Forelimb muscle (tissue), 1 donor: ENCODE measurements around the gene CTDSPL. TPM values are rescaled to one million over a fixed set of nuclear protein-coding genes. Genes with fewer than 3 reads are reported as not detected.

Source experiments
- DNase-seq: peaks from one replicate; pipeline ENCODE4 v3.0.0-alpha.2; 2013; ENCODE audit warnings: low read depth
- polyA plus RNA-seq: library from polyadenylated mRNA; unstranded; fragments of 120-200 nt; gene quantifications from one replicate; pipeline ENCODE4 v1.2.1, GENCODE V29; 2013; ENCODE audit not compliant: insufficient read length

The CTDSPL gene
- polyA plus RNA-seq, 1 donor, result 36.3 TPM

DNA sequence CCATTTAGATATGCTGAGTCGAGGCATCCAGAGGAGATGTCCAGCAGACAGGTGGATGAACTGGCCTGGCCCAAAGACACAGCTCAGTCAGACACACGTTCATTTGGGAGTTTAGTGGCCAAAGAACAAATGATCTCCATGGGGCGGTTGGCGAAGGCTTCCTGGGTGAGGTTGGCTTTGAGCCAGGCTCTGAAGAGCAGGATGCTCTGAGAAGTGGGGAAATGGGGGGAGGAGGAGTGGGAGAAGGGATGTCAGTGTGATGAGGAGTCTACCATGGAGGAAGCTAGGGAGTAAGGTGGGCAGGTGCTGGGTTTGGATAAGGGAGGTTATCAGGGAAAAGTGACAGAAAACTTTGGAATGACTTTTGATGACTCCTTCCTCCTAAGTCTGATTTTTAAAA, 81.4 kb downstream of the CTDSPL start:
- DNase-seq, result no peak

DNA sequence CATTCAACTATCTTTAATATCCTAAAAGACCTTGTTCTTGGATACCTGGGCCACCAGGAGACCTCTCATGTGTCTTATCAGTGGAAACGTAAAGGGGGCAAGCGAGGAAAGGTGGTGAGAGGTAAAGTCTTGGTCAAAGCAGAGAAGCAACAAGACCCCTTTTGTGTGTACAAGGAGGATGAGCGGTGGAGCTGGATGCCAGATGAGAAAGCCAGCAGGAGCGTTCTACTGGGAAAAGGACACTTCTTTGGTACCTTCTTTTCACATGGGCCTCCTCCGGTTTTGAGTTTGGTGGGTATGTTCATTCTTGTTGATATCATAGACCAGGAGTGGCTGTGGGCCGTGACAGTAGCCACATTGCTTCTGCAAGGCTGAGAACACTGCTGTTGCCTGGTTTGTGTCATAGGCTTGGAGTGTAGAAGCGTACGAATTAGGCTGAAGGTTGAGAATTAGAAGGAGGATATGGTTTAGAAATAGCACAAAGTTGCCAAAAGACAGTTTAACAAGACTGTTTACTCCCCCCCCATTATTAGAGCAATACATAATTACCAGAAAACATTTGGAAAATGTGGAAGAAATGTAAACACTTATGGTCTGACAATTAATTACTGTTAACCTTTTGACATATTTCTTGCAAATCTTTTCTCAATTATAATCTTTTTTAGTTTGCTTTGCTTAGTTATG, 82.1 kb downstream of the CTDSPL start:
- no peak for DNase-seq

DNA sequence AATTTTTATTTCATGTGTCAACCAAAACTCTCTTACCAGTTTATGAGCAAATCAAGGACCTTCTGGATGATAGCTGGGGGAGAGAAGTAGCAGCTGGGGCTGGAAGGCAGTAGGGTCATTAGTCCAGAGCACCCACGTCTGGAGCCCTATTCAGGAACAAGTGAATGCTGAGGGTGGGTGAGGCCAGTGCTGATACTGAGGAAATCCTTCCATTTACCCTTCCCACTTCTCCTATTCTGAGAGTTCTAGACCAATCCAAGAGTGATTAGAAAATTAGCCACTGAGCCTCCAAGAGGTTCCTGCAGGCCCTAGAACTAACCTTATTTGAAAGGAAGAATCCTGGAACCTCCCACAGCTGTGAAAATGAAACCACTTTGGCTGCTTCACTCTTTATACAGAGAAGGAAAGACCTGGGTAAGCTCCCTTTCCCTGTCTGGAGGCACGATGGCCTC, 82.7 kb downstream of the CTDSPL start:
- no peak for DNase-seq

DNA sequence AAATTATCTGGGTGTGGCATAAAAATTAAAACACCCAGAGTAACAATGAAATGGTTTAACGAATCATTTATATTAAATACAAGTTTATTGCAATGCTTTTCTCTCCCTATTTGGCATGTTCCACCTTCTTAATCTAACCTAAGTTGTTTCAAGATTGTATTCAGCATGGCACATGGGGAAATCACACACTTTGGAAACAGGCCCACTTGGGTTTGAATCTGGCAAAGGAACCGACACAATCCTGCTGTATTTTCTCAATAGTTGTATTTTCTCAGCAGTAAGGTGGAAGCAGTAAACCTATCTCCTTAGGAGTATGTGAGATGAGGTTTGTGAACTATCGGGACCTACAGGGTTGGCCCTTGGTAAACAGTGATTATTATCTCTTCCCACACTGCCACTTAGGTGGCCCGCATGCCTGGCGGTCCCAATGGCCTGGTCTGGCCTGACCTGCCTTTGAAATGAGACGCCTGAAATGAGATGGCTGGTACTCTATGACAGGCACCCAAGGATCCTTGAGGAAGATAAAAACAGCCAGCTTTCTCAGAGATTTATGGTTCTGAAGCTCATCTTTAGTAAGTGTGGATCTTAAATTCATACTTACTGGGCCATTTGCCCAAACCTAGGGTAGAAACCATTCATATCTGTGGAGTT, 83.6 kb downstream of the CTDSPL start:
- DNase-seq, result no peak

DNA sequence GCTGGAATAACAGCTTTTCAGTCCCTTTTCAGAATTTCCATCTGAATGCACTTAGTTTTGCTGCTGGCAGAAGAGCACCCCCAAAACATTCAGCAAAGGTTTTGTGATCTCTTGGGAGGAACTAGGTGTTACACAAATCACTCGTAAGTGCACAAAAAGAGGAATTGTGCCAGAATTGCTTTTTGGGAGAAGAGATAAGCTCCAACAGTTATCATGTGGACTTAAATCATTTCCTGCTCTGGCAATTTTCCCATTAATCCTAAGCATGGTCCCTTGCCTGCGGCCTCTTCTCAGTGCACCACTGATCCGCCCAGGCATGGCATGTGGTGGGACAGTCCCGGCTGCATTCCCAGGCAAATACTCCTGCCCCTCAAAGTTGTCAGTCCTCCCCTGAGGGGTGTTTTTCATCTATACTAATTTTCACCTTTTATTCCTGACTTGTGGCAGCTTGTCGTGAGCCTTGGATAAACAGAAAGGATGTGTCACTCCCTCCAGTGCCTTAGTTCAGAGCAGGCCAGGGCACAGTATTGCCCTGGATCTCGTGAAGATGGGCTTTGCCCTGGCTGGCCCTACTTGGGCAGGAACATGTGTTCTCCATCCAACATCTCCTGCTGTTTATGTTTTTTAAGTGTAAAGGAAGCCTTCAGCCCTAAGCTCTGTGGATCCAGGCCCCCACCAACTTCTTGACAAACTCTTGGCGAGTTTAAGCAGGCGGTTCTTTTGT, 84.3 kb downstream of the CTDSPL start:
- DNase-seq, result no peak

GRCh38 chr3:37946531-37946889, 84.8 kb downstream of the CTDSPL start:
- DNase-seq, result no peak

- no peak for DNase-seq
These were observed 88.2 kb downstream of the CTDSPL start for GRCh38 chr3:37949866-37950265.

DNA sequence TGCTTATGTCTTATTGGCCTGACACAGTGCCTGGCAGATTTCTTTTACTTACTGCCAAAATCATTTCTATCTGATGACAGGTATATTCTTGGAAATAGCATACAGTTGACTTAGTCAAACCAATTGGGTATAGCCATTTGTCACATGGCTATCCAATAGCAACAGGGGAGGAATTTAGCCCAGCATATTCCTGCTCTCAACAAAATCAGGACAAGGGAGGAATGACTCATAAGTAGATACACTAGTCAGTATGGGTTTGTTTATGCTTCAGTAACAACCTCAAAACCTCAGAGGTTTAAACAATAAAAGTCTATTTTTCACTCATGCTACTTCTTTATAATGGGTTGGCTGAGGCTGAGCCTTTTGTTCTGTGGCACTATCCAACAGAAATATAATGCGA, 90.9 kb downstream of the CTDSPL start:
- no peak for DNase-seq

- no peak for DNase-seq
These were observed 91.5 kb downstream of the CTDSPL start for GRCh38 chr3:37953226-37953625.

GRCh38 chr3:37953707-37954394, 92.2 kb downstream of the CTDSPL start:
- no peak for DNase-seq

DNA sequence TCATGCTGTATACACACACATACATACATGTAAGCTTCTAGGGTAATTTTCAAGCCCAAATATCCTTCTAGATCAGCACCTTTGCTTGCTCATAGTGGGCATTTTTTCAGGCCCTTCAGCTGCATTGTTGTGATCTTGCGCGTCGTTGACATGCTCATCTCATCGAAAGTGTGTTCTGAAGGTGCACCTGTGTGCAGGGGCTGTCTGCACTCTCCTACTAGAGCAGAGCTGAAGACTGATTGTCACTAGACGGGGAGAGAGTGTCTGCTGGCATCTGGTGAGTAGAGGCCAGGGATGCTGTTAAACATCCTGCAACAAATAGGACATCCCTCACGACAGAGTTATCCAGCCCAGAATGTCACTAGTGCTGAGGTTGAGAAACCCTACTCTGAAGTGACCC, 93.2 kb downstream of the CTDSPL start:
- no peak for DNase-seq

- no peak for DNase-seq
These were observed 94.4 kb downstream of the CTDSPL start for GRCh38 chr3:37955918-37956707.

DNA sequence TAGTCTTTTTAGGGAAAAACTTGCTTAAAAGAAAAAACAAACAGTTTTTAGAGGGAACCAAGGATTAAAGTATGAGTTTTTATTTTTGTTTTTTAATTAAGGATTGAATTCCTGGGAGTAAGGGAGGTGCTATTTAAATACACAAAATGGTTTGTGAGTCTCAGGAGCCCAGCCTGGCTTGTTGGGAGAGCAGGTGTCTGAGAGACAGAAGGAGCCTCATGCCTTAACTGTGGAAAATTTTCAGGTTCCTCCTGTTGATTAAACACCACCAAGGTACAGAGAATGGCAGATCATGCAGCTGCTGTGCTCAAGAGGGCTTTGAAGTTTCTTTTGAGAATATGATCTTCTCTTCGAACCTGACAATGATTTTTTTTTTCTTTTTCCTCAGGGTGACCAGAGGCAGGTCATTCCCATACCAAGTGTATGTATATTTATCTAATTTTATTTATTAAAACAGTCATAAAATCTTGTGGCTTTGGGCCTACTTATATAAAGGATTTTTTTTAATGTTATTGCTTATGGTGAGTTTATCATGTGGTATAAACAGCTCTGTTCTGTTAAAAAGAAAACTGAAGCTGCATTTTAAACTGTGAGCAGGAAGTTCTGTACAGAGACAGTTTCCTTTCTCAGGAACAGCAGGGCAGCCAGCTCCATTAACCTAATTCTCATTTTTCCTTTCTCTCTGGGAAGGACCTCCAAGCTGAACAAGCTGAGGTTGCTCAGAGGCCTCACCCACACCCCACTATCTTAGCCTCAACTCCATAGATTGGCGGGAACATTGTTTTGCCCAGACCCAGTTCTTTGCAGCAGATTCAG, 95.3 kb downstream of the CTDSPL start:
- DNase-seq, result no peak

- no peak for DNase-seq
These were observed 95.9 kb downstream of the CTDSPL start for GRCh38 chr3:37957539-37957936.

GRCh38 chr3:37961622-37962431, 100.1 kb downstream of the CTDSPL start:
- DNase-seq, result no peak

DNA sequence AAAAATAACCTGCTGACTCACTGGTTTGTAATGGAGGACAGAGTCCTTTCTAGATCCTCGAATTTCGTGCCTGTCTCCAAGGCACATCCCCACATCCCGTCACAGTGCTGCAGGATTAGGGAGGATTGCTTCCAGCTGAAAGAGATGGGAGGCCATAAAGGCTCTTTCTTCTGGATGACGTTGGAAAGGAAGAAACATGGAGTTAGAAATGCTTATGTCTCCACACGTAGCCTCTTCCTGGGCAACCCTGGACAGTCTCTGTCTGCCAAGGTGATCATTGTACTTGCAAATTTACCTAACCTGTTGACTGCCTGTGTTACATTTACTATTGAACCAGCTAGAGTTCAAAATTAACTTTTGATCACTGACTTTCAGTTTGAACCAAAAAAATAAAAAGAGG, 101.3 kb downstream of the CTDSPL start:
- no peak for DNase-seq

GRCh38 chr3:37963635-37964034, 102.0 kb downstream of the CTDSPL start:
- no peak for DNase-seq

DNA sequence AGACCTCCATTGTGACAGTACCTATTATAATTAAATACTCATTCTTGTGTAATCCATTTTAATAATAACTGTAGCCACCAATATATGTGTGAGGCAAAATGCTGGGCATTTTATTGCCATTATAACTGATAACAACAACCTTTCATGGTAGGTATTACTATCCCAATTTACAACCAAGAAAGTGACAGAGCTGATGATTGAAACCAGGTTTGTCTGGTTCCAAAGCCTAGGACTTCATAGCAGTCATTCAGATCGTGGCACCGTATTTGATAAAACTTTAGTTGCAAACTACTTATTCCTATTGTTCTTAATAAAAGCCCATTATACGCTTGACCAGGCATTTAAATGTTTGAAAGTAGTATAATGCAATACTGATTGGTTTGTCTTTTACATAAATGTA, 102.5 kb downstream of the CTDSPL start:
- no peak for DNase-seq

DNA sequence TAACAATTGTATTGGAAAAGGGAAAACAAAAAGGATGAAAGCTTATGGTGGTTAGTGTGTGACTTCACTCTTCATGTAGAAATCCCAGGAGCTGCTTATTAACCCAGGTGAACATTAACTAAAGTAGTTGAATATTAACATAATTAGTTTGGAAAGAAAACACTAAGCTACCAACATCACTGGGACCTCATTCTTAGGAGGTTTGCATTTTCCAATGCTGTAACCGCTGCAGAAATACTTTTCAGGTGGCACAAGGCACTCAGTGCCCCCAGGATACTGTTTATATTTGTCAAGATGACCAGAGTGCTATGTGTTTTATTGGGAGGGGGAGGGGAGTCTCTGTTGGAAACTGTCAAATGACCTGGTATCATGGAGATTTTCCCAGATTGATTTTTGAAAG, 103.0 kb downstream of the CTDSPL start:
- no peak for DNase-seq
